ENCODE results near the gene KCNQ1OT1.

KCNQ1OT1 gene

DNA sequence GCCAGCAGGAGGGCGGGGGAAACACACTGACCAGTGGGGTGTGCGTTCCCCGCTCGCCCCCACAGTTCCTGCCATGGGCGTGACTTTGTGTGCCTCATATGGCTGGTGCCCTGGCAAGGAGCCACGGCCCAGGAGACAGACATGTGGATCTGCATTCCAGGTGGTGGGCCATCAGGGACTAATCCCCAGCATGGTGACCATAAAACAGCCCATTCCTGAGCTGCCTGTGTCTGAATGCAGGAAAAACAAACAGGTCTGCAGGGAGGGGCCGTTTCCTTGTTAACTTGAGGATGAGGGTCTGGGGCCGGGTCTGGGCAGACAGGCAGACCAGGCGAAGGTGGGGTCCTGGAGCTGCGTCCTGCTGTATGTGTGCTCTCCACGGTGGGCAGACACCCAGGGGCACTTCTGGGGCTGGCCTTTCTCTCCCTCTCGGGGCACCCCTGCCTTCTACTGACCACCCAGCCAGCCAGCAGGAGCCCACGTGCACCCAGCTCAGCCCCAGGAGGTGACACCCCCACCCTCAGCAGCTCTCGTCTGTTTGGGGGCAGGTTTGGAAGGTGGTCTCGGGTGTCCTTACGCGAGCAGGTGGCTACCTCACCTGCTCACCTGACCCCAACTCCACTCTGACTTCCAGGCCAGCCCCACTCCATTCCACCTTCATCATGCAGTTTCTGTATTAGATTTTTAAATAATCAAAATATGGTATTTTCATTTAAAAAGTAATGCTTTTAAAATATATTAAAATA, 120.3 kb downstream of the KCNQ1OT1 start:
- no peak for DNase-seq

DNA sequence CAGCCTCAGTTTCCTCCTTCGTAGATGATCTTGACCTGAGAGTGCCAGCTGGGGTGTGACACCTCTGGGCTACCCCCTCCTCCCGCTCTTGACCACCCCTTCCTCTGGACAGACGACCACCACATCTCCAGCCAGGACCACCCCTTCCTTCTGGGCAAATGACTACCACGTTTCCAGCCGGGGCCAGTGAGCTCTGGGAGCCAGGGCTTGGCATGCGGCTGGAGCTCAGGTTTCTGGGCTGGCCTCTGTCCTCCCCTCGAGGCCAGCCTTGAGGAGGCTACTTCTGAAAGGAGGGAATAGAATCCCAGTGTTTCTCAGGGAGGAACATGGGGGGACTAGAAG, 120.9 kb downstream of the KCNQ1OT1 start:
- no peak for DNase-seq

DNA sequence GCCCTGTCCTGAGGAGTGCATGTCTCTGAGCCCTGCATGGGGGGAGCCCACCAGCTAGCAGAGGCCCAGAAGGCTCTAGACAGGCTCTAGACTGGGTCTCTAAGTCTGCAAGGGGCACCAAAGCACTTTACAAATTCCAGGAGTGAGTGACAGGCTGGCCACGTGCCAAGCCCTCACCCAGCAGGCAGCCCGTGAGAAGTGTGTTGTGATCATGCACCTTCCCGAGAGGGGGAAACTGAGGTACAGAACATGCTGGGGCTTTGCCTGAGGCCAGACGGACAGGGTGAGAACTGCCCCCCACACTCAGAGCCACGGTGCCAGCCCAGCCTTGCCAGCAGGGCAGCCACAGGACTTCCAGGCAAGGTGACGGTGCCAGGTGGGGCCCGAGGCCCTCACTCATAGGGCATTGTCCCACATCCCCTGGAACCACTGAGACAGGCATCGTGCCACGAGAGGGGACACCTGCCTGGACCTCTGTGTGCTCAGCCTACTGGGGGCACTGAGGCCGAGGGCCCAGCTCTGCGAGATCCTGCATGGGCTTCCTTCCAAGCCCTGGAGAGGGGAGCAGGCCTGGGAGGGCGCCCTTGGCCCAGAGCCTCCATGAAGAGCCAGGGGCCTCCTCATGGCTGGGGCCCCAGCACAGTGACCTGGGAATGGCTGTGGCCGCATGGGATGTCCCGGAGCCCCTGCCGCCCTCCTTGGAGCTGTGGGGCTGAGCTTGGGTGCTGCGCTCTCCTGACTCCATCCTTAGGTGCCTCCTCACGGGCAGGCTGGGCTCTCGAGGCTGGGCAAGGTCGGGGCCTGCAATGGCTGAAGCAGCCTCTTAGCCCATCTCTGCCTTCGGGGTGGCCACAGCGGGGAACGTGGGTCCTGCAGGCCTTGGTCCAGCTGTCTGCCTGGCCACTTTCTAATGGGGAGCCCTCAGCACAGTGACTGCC, 121.5 kb downstream of the KCNQ1OT1 start:
- DNase-seq = no peak

DNA sequence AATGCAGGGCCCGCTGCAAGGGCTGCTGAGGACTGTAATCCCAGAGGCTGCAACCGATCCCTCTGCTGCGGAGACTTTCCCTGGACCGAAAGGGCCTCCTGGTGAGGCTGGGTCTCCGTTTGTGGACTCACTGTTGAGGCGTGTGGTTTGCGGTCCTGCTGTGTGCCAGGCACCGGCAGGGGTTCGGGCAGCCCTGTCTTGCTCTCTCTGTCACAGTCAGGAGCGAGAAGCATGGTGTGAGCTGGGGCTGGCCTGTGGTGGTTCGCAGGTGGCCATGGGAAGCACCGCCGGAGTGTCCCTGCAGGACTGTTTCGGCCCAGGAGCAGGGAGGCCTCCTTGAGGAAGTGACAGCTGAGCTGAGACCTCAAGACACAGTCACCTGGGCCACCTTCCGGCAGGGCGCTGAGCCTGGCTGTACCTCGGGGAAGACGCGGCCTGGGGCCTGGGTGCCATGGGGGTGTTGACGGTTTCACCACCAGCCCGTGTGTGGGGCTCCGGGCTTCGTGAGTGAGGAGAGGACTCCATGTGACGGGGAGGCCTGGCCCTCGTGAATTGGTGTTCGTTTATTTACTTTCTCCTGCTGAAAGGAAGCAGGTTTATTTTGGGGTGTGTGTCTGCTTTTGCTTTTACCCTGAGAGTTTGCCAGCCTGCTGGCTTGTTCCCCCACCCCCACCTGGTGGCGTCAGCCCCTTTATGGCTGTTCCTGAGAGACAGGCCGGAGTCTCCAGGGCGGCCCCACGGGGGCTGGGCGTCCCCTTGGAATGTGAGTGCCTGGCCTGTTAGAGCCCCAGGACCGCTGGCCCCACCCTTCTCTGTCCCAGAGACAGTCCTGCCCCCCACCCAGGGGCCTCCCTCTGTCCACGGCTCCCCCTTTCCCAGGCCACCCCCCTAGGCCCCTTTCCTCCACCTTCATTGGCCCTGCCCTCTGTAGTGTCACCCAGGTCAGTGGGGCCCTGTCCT, 122.5 kb downstream of the KCNQ1OT1 start:
- no peak for DNase-seq

DNA sequence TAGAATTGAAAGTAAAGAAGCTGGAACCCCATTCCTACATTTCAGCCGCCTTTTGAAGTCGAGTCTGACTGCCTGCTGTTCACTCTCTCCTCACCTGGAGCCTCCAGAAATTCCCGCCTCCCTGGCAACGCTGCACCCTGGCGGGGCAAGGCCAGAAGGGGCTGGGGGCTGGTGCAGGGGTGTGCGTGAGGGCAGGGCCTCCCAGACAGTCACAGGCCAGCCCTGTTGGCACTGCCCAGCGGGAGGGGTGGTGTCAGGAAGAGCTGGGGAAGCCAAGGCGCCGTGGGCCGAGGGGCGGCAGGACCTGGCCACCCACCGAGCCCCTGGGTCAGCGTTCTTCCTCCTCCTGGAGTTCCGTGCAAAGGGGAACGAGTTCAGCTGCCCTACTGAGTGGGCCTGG, 123.2 kb downstream of the KCNQ1OT1 start:
- DNase-seq = no peak

DNA sequence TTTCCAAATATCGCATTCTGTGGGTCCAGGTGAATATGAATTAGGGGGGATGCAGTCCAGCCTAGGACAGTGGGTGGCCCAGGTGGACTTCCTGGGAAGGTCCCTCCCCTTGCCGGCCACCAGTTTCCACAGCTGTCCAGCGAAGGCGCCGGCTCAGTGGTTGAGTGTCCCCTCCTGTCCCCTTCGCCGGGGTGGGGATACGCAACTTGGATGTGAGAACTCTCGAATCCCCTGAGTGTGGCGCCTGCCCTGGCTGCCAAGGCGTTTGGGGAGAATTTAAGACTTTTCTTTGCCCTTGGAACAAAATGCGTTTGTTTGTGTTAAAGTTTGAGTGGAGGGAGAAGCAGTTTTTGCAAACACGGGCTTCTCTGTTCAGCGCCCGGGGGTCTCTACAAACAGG, 123.7 kb downstream of the KCNQ1OT1 start:
- no peak for DNase-seq

DNA sequence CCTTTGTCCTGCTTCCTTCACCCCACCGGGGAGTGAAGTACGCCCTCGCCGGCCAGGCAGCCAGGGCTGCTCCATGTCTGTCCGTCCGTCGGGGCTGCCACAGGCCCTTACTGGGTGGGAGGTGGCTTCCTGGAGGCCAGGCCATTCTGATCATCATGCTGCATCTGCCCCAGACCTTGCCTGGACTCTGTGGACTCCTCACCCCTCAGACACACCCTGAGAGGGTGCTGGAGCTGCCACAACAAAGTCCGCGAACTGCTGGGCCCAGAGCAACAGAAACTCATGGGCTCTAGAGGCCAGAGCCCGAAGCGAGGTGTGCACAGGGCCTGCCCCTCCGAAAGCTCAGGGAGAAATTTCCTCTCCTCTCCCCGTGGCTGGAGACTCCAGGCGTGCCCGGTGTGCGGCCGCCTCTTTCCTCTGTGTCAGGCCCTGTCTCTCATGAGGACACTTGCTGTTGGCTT, 124.2 kb downstream of the KCNQ1OT1 start:
- no peak for DNase-seq

DNA sequence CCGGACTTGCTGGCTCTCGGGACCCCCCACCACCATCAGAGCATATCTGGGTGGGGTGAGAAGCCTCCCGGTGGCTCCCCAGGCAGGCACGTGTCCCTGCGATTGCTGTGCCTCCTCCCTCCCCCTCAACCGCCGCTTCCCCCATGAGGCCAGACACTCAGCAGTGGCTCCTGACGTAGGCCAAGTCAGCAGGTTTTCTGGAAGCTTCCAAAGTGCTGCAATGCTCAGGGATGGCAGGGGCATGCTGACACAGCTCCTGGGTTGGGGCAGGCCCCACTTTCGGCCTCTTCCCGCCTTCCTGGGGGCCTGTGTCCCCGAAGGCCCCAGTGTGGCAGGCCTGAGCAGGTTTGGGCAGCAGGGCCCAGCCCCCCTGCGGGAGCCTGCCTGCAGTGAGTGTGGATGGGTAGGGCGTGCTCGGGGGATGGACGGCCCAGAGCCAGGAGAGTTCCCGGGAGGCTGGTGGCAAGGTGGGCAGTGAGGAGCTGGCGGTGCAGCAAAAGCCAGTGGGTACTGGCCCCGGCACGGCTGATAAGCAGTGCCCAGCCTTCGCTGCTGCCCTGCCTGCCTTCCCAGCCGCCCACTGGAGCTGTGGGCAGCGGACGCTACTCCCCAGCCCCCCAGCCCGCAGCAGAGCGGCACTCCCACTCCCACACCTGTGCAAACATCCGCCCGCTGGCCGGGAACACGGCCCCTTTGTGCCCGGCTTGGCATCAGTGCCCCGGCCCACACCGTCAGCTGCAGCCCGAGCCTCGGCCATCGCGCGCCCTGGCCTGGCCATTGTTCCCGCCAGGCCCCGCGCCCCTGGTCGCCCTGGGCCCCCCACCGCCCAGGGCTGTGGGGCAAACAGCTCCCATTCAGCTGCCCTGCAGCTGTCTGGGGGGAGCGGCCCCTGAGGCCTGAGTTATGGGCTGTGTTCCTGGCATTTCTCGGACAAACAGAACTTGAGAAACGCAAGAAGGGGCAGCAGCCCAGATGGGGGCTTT, 125.0 kb downstream of the KCNQ1OT1 start:
- peak in 1 of 2 experiments; percentile 40 for DNase-seq

DNA sequence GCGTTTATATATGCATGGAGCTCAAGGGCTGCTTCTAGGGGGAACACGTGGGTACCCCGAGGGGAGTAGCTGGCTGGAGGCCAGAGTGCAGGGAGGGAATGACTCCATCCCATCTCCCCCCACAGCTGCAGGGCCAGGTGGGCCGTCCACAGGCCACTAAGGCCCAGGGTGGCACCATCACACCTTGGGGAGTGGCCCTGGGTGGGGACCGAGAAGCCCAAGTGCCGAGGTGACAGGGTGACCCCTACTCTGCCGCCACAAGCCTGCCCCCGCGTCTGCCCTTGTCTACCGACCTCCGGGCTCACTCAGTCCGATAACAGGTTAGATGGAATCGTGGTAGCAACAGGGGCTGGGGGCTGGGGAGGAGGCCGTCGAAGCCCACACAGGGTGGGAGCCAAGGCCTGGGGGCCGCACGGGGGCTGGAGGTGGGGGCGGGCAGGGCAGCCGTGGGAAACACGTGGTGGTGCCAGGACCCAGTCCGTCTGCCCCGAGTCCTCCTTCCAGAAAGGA, 125.7 kb downstream of the KCNQ1OT1 start:
- no peak for DNase-seq

DNA sequence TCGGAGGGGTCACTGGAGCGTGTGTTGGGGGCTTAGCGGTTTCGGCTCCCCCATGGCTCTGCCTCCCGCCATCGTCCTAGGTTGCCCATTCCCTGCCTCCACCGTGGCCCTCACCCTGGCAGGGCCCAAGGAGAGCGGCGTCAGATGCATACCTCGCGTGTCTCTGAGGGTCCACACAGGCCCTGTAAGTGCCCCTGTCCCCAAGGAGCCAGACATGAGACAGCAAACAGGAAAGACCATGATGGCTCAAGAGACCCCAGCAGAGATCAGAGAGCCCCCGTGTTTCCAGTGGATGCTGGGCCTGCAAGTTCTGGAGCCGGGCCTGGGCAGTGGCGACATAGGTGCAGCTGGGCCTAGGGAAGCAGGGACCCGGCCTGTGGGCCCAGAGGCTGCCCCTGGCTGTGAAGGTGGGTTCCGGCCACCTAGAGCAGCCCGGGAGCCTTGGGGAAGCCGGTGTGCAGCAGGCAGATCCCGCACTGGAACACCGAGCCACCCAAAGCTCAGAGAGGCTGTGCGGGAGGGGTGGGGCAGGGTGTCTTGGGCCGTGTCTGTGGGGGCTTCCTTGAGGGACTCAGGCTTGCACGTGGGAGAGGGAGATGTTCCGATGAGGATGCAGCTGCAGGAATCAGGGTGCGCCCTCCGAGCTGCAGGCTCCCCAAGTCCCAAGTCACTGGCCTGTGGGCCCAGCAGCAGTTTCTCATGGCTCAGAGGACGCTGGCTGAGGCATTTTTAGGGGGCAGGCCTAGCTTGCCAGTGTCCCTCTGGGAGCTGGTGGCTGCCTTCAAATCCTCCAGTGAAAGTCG, 126.4 kb downstream of the KCNQ1OT1 start:
- no peak for DNase-seq

DNA sequence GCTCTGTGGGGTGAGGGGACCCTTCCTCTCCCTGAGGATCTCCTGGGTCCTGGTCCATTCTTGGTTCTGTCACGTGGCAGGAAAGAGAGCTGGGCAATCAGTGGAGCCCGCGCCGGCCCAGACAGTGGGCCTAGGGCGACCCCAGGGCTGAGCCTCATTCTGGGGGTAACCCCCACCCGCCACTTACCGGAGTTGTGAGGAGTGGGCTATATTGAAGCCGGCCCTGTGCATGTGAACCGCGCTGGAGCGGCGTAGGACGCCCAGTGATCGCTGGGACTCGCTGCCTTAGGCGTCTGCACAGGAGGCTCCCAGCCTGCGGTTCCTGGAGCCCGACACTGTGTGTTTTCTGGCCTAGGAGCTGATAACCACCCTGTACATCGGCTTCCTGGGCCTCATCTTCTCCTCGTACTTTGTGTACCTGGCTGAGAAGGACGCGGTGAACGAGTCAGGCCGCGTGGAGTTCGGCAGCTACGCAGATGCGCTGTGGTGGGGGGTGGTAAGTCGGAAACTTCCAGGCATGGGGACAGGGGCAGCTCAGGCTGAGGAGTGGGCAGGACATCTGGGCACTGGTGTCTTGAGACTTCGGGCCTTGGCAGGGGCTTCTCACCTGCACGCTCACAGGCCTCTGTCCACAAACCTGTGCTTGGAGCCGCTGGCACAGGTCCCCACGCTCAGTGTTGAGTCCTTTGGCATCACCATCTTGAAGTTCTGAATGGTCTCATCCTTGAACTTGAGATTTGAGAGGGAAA, 127.1 kb downstream of the KCNQ1OT1 start:
- DNase-seq = no peak

DNA sequence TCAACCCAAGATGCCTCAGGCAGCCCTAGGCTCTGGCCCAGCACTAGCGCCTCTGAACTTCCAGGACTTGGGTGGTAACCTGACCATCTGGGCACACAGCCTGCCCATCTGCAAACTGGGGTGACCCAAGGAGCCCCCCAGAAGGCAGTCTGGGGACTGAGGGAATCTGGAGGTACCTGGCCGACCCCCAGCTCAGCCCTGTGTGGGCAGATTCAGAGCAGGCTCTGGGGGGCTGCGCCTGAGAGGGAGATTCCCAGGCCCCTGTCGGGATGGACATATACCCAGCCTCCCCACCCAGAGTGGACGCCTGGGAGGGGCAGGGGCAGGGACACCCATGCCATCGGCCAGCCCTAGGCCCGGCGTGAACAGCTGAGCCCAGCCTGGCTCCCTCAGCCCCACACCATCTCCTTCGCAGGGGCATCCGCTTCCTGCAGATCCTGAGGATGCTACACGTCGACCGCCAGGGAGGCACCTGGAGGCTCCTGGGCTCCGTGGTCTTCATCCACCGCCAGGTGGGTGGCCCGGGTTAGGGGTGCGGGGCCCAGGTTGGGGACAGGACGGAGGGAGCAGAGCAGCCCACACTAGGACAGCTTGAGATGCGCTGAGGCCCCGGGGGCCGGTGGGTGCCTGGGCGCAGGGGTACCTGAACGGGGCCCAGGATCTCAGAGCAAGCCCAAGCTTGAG, 128.1 kb downstream of the KCNQ1OT1 start:
- DNase-seq = no peak

DNA sequence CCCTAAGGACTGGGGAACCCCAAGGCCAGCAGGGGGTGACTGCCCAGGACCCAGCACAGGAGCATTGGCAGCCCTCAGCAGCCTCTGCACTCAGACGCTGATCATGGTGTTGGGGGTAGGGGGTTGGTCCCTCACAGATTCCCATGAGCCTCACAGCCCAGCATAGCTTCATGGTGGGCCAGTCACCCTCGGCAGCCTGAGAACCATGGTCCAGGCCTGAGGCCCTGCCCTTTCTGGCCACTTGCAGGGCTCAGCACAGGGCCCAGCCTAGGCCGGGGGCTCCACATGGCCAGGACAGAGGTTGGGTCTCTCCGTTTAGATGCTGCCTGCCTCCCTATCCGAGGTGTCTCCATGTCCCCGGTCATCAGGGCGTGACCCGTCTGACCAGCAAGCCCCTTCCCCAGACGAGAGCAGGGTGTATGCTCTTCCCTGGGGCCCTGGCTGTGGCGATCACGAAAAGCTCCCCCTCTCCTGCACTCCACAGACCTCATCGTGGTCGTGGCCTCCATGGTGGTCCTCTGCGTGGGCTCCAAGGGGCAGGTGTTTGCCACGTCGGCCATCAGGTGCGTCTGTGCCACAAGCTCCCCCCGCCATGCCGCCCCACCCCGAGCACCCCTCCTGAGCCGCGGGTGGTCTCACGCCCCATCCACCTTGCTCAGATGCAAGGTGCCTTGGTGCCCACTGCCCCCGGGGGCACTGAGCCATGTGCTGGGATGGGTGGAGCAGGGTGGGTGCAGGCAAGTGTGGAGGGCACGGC, 128.8 kb downstream of the KCNQ1OT1 start:
- no peak for DNase-seq

DNA sequence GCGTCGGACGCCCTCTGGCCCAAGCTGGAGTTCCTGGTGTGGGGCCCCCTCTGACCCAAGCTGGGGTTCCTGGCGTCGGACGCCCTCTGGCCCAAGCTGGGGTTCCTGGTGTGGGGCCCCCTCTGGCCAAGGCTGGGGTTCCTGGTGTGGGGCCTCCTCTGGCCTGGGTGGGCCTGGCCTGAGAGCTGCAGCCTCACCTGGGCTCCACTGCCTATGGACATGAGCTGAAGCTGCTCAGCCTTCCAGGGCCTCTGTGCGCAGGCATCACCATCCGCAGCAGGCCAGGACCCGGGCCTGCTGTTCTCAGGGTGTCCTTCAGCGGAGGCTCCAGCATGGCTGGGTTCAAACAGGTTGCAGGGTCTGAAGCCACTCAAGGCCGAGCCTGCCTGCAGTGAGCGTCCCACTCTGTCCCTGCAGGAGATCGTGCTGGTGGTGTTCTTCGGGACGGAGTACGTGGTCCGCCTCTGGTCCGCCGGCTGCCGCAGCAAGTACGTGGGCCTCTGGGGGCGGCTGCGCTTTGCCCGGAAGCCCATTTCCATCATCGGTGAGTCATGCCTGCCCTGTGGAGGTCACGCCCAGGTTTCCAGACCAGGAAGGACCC, 129.5 kb downstream of the KCNQ1OT1 start:
- no peak for DNase-seq

DNA sequence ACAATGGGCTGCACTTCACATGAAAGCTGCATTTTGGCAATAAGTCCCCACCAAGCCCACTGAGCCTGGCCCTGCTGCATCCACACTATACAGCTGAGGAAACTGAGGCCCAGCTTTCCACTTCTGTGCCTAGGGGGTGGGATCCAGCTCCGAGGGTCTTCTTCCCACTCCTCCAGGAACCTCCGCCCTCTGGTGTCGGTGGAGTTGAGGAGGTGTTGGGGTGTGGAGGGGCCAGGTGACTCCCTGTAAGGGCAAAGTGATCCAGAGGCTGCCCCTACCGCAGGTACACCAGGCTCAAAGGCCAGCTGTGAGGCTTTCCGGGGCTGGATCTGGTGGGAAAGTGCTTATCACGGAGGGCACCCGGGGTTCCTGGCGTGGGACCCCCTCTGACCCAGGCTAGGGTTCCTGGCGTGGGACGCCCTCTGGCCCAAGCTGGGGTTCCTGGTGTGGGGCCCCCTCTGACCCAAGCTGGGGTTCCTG, 130.0 kb downstream of the KCNQ1OT1 start:
- no peak for DNase-seq

DNA sequence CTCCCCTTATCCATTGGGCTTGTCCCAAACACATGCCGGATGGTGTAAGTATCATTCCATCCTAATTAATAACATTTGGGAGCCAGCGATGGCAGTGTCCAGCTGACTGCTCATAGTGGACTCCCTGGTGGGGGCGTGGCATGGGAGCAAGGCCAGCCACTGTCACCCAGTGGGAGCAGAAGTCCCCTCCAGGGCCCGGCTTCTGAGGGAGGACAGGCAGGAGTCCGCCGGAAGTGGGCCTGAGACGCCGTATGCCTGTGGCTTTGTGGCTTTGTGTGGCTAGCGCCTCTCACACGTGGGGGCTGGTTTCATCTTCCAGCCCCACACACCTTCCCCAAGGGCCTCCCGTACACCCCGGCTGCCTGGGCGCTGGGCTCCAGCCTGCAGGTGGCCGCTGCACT, 130.5 kb downstream of the KCNQ1OT1 start:
- DNase-seq = no peak

DNA sequence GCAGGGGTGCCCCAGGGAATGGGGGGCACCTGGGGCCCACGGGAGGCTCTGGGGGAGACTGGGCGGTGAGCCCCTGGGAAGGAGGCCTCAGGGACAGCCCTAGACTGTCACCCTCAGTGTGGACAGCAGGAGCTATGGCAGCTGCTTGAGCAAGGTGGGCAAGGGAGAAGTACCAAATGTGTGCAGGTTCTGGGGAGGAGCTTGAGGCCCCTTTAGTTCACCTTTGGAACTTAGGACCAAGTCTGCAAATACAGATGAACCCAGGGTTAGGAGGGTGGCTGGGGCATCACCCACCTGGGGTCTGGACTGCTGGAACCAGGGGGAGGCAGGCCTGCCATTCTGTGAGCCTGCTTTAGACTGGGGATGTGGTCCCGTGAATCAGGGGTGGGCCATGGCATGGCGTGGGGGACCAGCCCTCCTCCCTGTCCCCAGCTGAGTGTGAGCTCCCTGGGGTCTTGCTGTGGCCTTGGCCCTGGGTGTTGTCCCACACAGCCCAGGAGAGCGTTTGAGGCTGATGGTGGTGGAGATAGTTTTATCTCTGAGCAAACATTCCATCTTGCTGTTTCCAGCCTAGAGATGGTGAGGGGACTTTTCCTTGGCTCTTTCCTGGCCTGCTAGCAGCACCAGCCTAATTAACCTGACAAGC, 132.6 kb downstream of the KCNQ1OT1 start:
- DNase-seq = no peak

Data from NCI-H526 (cell line).